HG02623 (cell line): ENCODE data around the gene NAA10.

Experiments
- ATAC-seq: cut with Tn5 transposase; IDR thresholded peaks from one replicate; pipeline ENCODE4 v1.9.1; 2021; ENCODE audit warnings: moderate library complexity; ENCODE audit not compliant: unreplicated experiment

Gene NAA10

GRCh38 chrX:153911798-153912197, 23.0 kb downstream of the NAA10 start:
- no peak for ATAC-seq

GRCh38 chrX:153910446-153910845, 24.4 kb downstream of the NAA10 start:
- no peak for ATAC-seq

- no peak for ATAC-seq
Measured at GRCh38 chrX:153909980-153910360, 24.9 kb downstream of the NAA10 start.

GRCh38 chrX:153909024-153909979, 25.5 kb downstream of the NAA10 start:
- no peak for ATAC-seq

- ATAC-seq, result no peak
Measured at GRCh38 chrX:153908219-153908860, 26.5 kb downstream of the NAA10 start.

GRCh38 chrX:153907456-153907855, 27.4 kb downstream of the NAA10 start:
- ATAC-seq, result no peak

GRCh38 chrX:153906126-153906917, 28.5 kb downstream of the NAA10 start:
- ATAC-seq, result no peak

- no peak for ATAC-seq
Measured at GRCh38 chrX:153905481-153906095, 29.2 kb downstream of the NAA10 start.

GRCh38 chrX:153903991-153904957, 30.6 kb downstream of the NAA10 start, which contains the start of gene AVPR2:
Gene AVPR2 (plus strand): TSS chrX:153904673. CDS start chrX:153905146, 473 bp downstream.
- no peak for ATAC-seq

- ATAC-seq, result no peak
Measured at GRCh38 chrX:153903238-153903980, 31.4 kb downstream of the NAA10 start.

- no peak for ATAC-seq
Measured at GRCh38 chrX:153902385-153902784, 32.5 kb downstream of the NAA10 start.

GRCh38 chrX:153901753-153902140, 33.1 kb downstream of the NAA10 start:
- ATAC-seq, result no peak

GRCh38 chrX:153900831-153901752, 33.7 kb downstream of the NAA10 start:
- peak; percentile 60 for ATAC-seq

- no peak for ATAC-seq
Measured at GRCh38 chrX:153897899-153898298, 36.9 kb downstream of the NAA10 start.

GRCh38 chrX:153889123-153889522, 45.7 kb downstream of the NAA10 start:
- ATAC-seq, result no peak

- ATAC-seq, result no peak
Measured at GRCh38 chrX:153888344-153888743, 46.5 kb downstream of the NAA10 start.

GRCh38 chrX:153887385-153887784, 47.5 kb downstream of the NAA10 start:
- ATAC-seq, result no peak

- ATAC-seq, result no peak
Measured at GRCh38 chrX:153886915-153887314, 47.9 kb downstream of the NAA10 start.
